GM15510 (cell line): Measurements from ENCODE around the gene COMT.

ENCODE experiments used
- POLR2A ChIP-seq: IDR thresholded peaks from 3 replicates; pipeline ENCODE4 v1.6.1; 2011; ENCODE audit warnings: borderline replicate concordance; ENCODE audit not compliant: insufficient read length; ENCODE audit errors: extremely low read depth

The COMT gene

GRCh38 chr22:19958083-19959042 is 16.8 kb downstream of the COMT start:
- TF ChIP-seq POLR2A = no peak

DNA sequence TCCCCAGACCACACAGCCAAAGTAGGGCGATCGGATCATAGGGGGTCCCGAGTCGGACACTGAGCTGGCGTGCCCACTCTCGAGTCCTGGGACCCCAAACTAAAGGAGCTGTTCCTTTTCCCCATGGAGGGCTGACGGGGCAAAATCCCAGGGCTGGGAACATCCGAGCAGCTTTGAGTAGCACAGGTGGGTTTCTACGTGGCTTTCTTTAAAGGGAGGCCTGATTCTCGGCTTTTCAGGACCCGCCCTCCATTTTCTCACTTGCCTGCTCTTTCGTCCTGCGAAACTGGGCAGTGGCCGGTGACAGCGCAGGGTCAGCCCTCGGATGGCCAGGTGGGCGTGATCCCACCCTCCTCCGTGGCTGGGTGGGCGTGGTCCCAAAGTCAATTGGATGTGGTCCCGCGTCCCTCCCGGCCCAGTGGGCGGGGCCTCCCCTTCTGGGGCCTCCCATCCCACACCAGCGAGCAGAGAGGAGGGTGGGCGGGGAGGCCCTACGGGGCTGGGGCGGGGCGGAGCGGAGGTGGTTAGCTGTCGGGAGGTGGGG is 17.5 kb downstream of the COMT start:
- TF ChIP-seq POLR2A = no peak

GRCh38 chr22:19959587-19960490 is 18.3 kb downstream of the COMT start:
- no peak for TF ChIP-seq POLR2A

DNA sequence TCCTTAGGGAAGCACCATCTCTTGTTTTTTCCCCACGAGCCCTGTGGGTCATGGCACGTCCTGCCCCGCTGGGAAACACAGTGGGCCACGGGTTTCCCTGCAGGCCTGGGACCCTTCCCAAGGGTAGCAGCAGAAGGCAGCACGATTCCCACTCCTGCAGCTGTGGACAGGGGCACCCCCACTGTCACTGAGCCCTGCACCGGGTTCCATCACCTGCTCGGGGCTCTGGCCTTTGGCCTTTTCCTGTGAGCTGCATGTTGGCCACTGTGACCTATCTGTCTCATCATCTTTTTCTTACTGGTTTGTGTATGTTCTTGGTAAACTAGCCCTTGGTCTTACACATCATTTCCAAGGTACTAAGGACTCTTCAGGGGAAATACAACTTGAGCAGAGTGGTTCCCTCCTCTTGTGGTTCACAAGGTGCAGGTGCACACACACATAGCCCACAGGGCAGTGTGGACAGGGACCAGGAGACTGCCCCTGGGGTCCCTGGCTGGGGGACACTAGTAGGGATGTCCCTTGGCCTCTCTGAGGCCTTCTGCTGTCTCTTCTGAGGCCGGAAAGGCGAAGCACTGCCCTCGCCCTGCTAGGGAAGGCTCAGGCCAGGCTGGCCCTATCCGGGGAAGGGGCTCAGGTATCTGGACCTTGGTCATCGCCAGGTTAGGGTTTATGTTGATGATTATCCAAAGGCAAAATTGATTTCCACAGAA is 19.1 kb downstream of the COMT start:
- TF ChIP-seq POLR2A = no peak

GRCh38 chr22:19961201-19961580 is 19.6 kb downstream of the COMT start:
- no peak for TF ChIP-seq POLR2A

DNA sequence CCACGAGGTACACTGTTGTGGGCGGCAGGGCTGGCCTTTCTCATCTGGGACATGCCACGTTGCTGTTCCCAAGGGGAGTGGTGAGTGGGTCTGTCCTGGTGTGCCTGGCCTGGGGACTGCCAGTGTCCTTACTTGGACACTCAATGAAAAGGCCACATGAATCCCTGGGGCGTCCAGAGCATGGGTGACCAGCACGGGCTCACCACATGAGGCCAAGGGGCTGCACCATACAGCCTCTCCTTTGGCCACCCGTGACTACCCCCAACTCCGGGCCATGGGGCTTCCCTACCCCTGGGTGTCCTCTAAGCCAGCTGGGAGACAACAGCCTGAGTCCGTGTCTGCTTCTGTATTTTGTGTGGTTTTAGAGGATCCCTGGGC is 20.3 kb downstream of the COMT start:
- no peak for TF ChIP-seq POLR2A

DNA sequence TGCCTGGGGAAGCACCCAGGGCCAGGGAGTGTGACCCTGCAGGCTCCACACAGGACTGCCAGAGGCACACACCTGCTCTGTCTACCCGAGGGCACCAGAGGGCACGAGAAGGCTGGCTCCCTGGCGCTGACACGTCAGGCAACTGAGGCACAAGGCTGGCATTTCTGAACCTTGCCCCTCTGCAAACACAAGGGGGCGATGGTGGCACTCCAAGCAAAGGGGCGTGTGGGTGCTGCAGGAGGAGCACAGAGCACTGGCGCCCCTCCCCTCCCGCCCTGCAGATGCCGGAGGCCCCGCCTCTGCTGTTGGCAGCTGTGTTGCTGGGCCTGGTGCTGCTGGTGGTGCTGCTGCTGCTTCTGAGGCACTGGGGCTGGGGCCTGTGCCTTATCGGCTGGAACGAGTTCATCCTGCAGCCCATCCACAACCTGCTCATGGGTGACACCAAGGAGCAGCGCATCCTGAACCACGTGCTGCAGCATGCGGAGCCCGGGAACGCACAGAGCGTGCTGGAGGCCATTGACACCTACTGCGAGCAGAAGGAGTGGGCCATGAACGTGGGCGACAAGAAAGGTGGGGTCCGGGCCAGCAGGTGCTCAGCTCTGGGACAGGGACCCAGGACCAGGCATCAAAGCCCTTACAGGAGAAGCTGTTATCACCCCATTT is 20.8 kb downstream of the COMT start:
- no peak for TF ChIP-seq POLR2A

DNA sequence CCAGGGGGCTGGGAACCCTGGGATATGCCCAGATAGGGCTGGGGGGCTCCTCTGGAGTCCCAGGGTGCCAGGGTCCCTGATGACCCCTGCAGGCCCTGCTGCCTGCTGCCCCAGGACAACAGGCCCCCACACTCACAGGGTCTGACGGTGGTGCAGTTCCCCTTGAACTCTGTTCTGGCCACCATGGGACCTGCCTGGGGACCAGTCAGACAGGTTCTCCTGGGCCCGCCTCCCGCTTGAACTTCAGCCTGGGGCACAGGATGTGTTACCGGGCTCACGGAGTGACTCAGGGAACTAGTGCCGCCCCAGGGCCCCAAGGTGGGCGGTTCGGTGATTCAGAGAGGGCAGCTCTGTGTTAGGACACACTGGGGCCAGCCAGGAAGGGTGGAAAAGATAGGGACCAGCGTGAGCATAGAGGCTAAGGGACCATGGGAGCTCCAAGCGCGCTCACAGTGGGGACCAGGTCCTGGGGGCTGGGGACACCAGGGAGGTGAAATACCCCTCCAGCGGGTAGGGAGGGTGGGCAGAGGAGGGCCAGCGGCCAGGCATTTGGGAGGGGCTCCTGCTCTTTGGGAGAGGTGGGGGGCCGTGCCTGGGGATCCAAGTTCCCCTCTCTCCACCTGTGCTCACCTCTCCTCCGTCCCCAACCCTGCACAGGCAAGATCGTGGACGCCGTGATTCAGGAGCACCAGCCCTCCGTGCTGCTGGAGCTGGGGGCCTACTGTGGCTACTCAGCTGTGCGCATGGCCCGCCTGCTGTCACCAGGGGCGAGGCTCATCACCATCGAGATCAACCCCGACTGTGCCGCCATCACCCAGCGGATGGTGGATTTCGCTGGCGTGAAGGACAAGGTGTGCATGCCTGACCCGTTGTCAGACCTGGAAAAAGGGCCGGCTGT is 21.6 kb downstream of the COMT start:
- TF ChIP-seq POLR2A = no peak

DNA sequence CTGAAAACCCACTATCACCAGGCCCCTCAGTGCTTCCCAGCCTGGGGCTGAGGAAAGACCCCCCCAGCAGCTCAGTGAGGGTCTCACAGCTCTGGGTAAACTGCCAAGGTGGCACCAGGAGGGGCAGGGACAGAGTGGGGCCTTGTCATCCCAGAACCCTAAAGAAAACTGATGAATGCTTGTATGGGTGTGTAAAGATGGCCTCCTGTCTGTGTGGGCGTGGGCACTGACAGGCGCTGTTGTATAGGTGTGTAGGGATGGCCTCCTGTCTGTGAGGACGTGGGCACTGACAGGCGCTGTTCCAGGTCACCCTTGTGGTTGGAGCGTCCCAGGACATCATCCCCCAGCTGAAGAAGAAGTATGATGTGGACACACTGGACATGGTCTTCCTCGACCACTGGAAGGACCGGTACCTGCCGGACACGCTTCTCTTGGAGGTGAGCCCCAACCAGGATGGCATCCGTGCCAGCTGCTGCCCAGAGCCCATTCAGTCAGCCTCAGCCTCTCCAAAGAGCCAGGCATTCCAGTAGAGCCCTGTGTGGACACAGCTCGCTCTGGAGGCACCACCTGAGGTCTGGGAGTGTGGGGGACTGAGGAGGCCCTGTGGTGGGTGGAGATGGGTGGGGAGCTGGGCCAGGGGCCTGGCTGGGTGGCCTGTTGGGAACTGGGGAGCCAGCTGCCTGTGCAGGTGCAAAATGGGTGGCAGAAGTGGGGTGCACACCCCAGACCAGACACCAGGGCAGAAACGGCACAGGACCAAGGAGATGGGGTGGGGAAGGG is 22.5 kb downstream of the COMT start:
- TF ChIP-seq POLR2A = no peak

DNA sequence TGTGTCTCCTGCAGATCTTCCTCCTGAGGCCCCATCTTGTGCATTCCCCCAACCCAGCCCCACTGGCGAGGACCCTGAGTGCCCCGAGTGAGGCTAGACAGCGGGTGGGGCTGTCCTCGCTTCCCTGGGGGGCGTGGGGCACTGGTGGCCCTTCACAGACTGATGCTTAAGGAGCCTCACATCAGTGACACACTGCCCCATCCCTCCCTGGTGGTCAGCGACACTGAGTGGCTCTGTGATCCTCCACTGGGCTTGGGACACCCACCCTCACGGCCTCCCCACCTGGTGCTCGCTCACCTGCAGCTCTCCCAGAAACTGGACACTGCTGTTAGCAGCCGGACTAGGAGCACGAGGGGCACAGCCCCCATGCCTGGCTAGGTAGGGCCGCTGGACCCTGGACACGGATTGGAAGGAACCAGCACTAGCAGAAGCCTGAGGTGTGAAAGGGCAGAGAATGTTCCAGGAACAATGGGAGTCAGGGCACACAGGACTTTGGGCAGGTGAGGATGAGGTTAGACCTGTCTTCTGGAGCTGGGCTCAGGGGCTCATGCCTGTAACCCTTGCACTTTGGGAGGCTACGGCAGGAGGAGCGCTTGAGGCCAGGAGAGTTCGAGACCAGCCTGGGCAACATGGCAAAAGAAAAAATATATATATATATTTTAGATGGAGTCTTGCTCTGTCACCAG is 23.3 kb downstream of the COMT start:
- no peak for TF ChIP-seq POLR2A

DNA sequence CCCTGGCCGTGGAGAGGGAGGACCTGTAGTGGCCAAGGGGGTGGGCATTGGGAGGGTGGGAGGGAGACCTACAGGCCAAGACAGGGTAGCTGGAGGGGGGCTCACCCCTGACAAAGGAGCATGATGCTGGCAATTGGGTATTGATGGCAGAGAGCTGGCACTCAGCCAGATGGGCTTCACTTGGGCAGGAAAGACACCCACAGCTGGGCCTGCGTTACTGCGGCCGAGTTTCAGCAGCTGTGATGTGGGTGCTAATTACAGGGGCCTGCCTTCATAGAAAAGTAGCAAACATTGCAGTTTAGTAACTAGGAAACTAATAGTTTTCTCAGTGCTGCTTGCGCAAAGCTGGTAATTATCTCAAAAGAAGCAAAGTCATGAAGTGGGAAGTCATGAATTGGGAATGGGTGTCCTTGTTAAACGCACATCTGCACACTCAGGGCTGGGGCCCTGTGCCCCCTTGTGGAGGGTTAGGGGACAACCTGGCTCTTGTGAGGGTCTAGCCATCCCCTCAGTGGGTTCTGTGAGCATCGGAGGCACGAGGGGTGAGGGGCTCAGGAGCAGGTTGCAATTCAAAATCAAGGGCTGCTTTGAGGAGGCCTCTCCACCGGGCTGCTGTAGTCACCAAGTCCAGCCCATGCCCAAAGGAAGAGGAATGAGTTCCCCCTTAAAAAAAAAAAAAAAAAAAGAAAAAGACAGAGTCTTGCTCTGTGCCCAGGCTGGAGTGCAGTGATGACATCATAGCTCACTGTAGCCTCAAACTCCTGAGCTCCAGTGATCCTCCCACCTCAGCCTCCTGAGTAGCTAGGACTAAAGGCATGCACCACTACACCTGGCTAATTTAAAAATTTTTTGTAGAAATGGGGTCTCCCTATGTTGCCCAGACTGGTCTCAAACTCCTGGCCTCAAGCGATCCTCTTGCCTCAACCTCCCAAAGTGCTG is 24.5 kb downstream of the COMT start:
- no peak for TF ChIP-seq POLR2A
